NCI-H524 treated with DMSO at 0.1 percent for 48 hours (cell line): ENCODE results near the gene MT1E.
A peak's percentile ranks its signal among the peaks of the same experiment; 100 is the strongest.
"Not testable (repeated sequence)": the region's sequence is repeated elsewhere in the genome, so short reads cannot be mapped to it uniquely, and the experiment has no call there.

Source experiments
- DNase-seq: peaks from one replicate; lab custom pipeline; 2025; lab: John Stamatoyannopoulos, UW

The MT1E gene

GRCh38 chr16:56625140-56625942 is at the start of gene MT1E:
Gene MT1E (plus strand): TSS chr16:56625781. CDS start chr16:56625852, 71 bp downstream.
- DNase-seq, result no peak

- no peak for DNase-seq
These were observed 48.8 kb upstream of the MT1E start for GRCh38 chr16:56576585-56577299.

GRCh38 chr16:56577300-56577625 is 48.3 kb upstream of the MT1E start:
- no peak for DNase-seq

GRCh38 chr16:56580391-56581048 is 45.1 kb upstream of the MT1E start:
- DNase-seq, result no peak

- DNase-seq, result not testable (repeated sequence)
These were observed 42.7 kb upstream of the MT1E start for GRCh38 chr16:56582911-56583310.

- no peak for DNase-seq
These were observed 42.0 kb upstream of the MT1E start for GRCh38 chr16:56583351-56584168.

- no peak for DNase-seq
These were observed 41.3 kb upstream of the MT1E start for GRCh38 chr16:56584276-56584675.

- DNase-seq, result no peak
These were observed 36.8 kb upstream of the MT1E start for GRCh38 chr16:56588781-56589140.

- peak; percentile 40 for DNase-seq
These were observed 36.2 kb upstream of the MT1E start, which contains the start of gene MT3 for GRCh38 chr16:56589141-56590039. Gene MT3 (plus strand): TSS chr16:56589528. CDS start chr16:56589591, 63 bp downstream.

- no peak for DNase-seq
These were observed 34.1 kb upstream of the MT1E start for GRCh38 chr16:56591377-56592060.

- DNase-seq, result no peak
These were observed 31.8 kb upstream of the MT1E start for GRCh38 chr16:56593573-56594291.

- no peak for DNase-seq
These were observed 31.3 kb upstream of the MT1E start for GRCh38 chr16:56594292-56594619.

GRCh38 chr16:56600398-56600999 is 25.1 kb upstream of the MT1E start:
- no peak for DNase-seq

GRCh38 chr16:56601325-56601724 is 24.3 kb upstream of the MT1E start:
- DNase-seq, result no peak

GRCh38 chr16:56603589-56603988 is 22.0 kb upstream of the MT1E start:
- no peak for DNase-seq

GRCh38 chr16:56604966-56605365 is 20.6 kb upstream of the MT1E start:
- DNase-seq, result no peak

- no peak for DNase-seq
These were observed 20.1 kb upstream of the MT1E start for GRCh38 chr16:56605475-56605874.

- DNase-seq, result no peak
These were observed 19.5 kb upstream of the MT1E start for GRCh38 chr16:56606071-56606475.

GRCh38 chr16:56606476-56607108 is 19.0 kb upstream of the MT1E start:
- DNase-seq, result no peak
